AG04450 (cell line): ENCODE results near the gene TFCP2L1. TPM values are rescaled to one million over a fixed set of nuclear protein-coding genes. Genes with fewer than 3 reads are reported as not detected.

Experiments
- CTCF ChIA-PET: fragments of 300-600, 350-600 bp; formaldehyde crosslinking; extraction: SDS; loops from one replicate; lab custom pipeline; 2022; ENCODE audit warnings: antibody characterized with exemption, inconsistent platforms; lab: Charles Lee
- POLR2A ChIA-PET: fragments of 350-600 bp; formaldehyde crosslinking; extraction: SDS; loops from one replicate; lab custom pipeline; 2021; ENCODE audit warnings: antibody characterized with exemption, inconsistent platforms; lab: Yijun Ruan, JAX
- DNase-seq: peaks from one replicate; pipeline ENCODE4 v3.0.0-alpha.2; 2011; ENCODE audit warnings: low read depth, low spot score
- H3K27ac ChIP-seq: one replicate; pipeline ENCODE4 v1.5.1; 2012; ENCODE audit warnings: low read depth, low read length, control low read depth
- H3K27me3 ChIP-seq: one replicate; pipeline ENCODE4 v1.6.0; 2012; ENCODE audit warnings: low read length; ENCODE audit not compliant: control insufficient read depth, insufficient read depth
- H3K4me3 ChIP-seq: 2 replicates; pipeline ENCODE4 v1.5.1; 2011; ENCODE audit warnings: mild to moderate bottlenecking, low read depth, low read length, control low read depth
- H3K9me3 ChIP-seq: 2 replicates; pipeline ENCODE4 v1.5.1; 2012; ENCODE audit warnings: low read length; ENCODE audit not compliant: control insufficient read depth, insufficient read depth
- CTCF ChIP-seq: IDR thresholded peaks from 2 replicates; pipeline ENCODE4 v1.5.1; 2011; ENCODE audit warnings: low read depth, low read length, control low read depth, inconsistent platforms
- polyA plus RNA-seq: library from polyadenylated mRNA; depleted of rRNA; stranded (reverse); fragments of >200 nt; gene quantifications from 2 replicates; pipeline ENCODE4 v1.2.3, GENCODE V29; 2011

Gene TFCP2L1
- polyA plus RNA-seq, 1 experiment = not detected

- Histone ChIP-seq H3K27me3 (peaks cover 3% of the 10 kb centered on the region), H3K27ac (no peak overlapping the region), H3K4me3 (no peak overlapping the region), H3K9me3 (no peaks in the 10 kb centered on the region)
- DNase-seq = no peak
- ChIA-PET CTCF (no interaction called here), POLR2A (no interaction called here)
- no peak for TF ChIP-seq CTCF
These were observed 100.6 kb downstream of the TFCP2L1 start for GRCh38 chr2:121184248-121184862.

DNA sequence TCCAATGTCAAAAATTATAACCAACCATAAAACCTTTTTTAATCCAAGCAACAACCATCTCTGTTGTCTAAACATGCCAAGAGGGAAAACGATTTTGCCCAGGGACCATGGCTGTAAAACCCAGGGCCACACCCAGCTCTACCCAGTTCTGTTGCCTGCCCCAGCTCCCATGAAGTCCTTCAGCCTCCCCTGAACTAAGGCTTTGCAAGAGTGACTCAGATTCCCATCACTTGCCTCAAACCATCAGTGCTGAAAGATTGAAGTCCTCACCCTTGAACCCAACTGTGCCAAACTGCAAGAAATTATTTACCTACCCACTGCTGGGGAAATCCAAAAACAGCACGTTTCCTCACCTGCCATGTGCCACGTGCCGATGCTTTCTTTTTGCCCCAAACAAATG is 102.5 kb downstream of the TFCP2L1 start:
- ChIA-PET POLR2A (no interaction called here), CTCF (no interaction called here)
- H3K27me3 ChIP-seq = peaks cover 3% of the 10 kb centered on the region
- TF ChIP-seq CTCF = no peak
- H3K27ac ChIP-seq = no peak overlapping the region
- no peak overlapping the region for H3K4me3 ChIP-seq
- DNase-seq = no peak
- no peaks in the 10 kb centered on the region for H3K9me3 ChIP-seq

DNA sequence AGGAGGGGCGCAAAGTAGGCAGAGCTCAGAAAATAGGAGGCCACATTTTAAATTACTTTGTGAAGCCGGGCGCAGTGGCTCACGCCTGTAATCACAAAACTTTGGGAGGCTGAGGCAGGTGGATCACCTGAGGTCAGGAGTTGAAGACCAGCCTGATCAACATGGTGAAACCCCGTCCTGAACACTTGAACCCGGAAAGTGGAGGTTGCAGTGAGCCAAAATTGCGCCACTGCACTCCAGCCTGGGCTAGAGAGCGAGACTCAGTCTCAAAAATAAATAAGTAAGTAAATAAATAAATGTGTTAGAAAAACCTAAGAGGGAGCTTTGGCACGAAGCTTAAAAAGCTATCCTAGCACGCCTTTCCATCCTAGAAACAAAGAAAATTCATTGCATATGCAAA is 105.5 kb downstream of the TFCP2L1 start:
- no peak for DNase-seq
- ChIA-PET POLR2A (no interaction called here), CTCF (no interaction called here)
- H3K27ac ChIP-seq = no peak overlapping the region
- no peak overlapping the region for H3K4me3 ChIP-seq
- TF ChIP-seq CTCF = no peak
- H3K27me3 ChIP-seq = peaks cover 10% of the 10 kb centered on the region
- no peaks in the 10 kb centered on the region for H3K9me3 ChIP-seq

- POLR2A ChIA-PET = no interaction called here
- H3K27me3 ChIP-seq = peaks cover 10% of the 10 kb centered on the region
- DNase-seq = no peak
- H3K4me3 ChIP-seq = no peak overlapping the region
- no peaks in the 10 kb centered on the region for H3K9me3 ChIP-seq
- CTCF ChIA-PET = no interaction called here
- no peak for TF ChIP-seq CTCF
- H3K27ac ChIP-seq = no peak overlapping the region
These were observed 106.3 kb downstream of the TFCP2L1 start for GRCh38 chr2:121178730-121179129.

DNA sequence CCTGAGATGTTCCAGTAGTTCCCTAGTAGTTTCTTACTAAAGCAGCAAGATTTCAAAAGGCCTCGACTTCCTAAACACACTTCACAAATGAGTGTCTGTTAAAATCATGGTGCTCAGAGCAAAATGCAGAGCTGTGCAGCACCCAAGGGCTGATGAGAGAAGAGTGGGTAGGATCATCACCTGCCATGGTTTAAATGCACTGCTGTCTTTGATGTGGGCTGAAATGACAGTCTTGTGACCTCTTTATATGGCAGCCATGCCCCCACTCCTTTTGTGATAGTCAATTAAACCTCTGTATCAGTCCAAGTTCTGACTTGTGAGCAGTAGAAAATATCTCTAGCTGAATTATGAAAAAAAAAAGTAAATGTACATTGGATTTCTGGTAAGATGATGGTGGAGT is 107.1 kb downstream of the TFCP2L1 start:
- Histone ChIP-seq H3K9me3 (no peaks in the 10 kb centered on the region), H3K27ac (no peak overlapping the region), H3K4me3 (no peak overlapping the region), H3K27me3 (peaks cover 13% of the 10 kb centered on the region)
- POLR2A ChIA-PET = no interaction called here
- no peak for DNase-seq
- CTCF ChIA-PET = no interaction called here
- TF ChIP-seq CTCF = no peak
